NCI-H2081 (cell line): ENCODE results near the gene DSTYK.
"Not testable (repeated sequence)": the region's sequence is repeated elsewhere in the genome, so short reads cannot be mapped to it uniquely, and the experiment has no call there.

Experiments
- DNase-seq, 2 experiments: peaks; one replicate each; lab custom pipeline; 2025; lab: John Stamatoyannopoulos, UW

Gene DSTYK

DNA sequence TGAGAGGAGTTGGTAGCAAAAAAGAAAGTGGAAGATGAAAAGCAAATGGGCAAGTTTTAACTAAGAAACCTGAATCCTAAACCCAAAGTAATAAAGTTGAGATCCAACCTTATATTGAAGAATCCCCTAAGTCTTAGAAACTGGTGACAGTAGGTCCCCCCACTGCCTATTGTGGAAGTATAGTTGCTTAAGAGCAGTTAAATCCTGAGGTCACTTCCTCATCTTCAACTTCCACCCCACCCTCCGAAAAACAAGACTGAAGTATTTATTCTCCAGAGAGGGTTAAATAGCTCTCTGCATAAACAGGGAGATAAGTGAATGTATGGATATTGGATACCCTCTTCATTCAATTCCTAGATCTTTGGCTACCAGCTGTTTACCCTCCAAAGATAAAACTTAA is 3.3 kb upstream of the DSTYK start:
- no peak for DNase-seq

DNA sequence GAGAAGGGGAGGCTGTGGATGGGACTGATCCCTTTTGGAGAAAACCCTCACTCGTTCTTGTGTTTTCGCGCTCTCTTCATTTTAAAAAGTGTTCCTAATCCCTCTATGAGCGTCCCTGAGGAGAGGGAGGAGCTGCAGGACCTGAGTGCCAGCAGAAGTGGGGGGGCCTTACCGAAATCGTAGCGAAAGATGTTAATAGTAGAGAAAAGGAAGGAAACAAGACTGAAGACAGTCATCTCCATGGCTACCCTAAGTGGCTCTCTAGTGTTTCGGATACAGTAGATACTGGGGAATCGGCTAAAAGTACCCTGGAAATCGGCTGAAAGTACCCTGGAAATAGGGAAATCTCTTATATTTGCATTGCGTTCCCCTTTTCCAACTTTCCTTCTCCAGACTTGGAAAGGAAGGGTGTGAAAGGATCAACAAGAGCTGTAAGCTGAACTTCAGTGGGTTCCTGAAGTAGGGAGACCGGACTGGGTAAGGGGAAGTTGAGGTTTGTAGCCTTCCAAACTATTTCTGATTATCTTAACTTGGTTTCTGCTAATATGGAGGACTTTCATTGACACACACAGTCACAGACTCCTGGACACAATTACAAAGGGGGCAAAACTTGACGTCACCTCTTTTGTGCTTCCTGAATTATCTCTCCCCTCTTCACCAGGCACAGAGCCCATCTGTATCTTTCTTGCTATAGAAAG is 486 bp upstream of the DSTYK start:
- no peak for DNase-seq

DNA sequence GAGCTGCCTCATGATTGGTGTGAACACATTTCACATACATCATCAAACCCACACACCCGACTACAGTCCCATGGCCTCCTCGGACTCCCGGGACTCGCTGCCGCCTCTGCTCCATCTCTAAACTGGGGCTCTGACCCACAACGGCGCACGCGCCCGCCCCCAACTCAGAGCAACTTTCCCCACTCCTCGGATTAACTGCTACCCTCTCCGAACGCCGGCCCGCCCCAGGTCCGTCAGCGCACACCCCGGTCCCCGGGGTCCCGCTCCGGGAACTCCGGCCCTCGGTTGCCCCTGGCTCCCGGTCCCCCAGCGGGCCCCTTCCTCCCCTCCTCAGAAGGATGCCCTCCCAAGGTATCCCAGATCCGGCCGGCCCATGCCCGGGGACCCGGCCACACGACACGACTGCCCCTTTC is 740 bp downstream of the DSTYK start:
- DNase-seq: no peak

DNA sequence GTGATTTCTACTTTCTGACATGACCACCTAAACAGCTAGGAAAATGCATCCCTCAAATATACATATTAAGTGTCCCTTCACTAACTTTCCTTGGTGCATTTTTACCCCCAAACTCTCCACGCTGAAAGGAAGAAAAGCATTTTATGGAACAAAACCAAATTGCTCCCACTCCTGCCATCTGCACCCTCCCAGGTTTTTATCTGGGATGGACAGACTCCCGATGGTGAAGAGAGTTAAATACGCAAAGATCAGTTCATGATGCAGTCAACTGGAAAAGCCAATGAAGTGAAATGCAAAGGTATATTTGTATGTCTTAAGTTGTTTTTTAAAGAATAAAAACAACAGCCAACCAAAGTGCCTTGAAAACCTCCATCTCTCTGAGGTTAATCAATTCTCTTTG is 2.7 kb downstream of the DSTYK start:
- no peak for DNase-seq

DNA sequence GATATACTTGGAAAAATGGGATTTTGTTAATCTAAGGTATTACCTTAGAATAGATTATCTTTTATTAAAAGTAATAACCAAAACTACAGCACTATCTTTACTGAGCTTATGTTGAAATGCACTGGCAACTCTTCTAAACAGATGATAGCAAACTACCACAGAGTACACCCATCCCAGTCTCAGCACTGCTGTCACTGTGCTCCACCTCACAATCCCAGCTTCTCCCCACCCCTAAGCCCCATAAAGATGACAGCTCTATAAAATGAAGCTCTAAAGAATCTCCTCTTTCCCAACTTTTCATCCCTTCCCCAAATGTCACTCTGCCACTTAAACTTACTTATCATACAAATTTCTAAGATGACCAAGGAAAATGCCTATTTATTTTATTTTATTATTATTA is 6.4 kb downstream of the DSTYK start:
- no peak for DNase-seq

DNA sequence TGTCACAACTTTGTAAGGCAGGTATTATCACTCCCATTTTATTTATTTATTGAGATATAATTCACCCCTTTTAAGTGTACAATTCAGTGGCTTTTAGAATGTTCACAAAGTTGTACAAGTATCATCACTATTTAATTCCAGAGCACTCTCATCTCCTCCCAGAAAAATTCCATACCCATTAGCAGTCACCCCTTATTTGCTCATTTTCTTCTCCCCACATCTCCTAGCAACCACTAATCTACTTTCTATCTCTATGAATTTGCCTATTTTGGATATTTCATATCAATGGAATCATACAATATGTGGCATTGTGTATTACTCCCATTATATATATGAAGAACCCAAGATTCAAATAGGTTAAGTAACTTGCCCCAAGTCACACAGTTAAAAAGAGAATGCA is 7.0 kb downstream of the DSTYK start:
- no peak for DNase-seq

DNA sequence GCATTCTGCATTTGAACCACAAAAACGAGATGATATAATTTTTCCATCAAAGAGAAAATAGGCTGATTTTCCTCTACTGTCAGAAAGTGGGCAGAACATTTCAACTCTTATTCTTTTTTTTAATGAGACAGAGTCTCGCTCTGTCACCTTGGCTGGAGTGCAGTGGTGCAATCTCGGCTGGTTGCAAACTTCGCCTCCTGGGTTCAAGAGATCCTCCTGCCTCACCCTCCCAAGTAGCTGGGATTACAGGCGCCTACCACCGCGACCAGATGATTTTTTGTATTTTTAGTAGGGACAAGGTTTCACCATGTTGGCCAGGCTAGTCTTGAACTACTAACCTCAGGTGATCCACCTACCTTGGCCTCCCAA is 11.6 kb downstream of the DSTYK start:
- no peak for DNase-seq

DNA sequence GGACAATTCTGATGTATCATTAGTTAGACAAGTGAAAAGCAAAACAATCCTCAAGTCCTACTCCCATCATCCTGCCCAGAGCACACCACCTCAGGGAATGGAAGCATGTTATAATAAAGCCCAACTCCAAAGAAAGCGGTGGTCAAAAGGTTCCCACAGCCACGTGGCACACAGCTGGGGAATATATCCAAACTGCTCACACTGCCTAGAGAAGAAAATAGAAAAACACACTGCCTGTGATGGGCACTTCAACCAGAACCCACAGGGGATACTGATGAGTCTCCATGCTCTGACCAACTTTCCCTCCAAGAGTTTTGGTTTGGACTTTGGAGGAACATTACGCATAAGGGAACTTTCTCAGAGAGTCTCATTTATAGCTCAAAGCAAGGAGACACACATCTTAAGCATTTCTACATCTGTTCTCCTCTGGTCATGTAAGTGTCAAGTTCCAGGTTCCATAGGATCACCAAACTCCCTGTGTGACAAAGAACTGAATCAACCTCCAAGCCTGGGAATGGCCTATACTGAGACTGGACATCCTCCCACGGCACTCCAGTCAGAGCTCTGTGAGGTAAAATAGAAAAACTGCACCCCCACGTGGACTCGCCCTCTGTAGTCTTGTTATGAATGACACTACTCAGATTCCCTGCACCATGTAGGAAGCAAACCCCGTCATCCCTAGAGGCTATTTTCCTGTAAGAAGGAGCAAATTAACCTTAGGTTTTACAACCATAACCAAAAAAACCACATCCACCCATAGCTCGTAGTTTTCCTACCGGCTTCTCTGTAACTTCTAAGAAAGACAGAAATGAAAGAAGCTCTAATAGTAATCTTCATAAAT is 12.2 kb downstream of the DSTYK start:
- no peak for DNase-seq

DNA sequence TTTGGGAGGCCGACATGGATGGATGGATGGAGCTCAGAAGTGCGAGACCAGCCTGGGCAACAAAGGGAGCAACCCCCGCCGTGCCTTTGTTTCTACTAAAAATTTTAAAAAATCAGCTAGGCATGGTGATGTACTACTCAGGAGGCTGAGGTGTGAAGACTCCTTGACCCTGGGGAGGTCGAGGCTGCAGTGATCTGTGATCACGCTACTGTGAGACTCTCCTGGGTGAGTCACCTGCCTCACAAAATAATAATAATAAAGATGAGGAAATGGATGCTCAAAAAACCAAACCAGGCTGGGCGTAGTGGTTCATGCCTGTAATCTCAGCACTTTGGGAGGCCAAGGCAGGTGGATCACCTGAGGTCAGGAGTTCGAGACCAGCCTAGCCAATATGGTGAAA is 19.2 kb downstream of the DSTYK start:
- DNase-seq: no peak

DNA sequence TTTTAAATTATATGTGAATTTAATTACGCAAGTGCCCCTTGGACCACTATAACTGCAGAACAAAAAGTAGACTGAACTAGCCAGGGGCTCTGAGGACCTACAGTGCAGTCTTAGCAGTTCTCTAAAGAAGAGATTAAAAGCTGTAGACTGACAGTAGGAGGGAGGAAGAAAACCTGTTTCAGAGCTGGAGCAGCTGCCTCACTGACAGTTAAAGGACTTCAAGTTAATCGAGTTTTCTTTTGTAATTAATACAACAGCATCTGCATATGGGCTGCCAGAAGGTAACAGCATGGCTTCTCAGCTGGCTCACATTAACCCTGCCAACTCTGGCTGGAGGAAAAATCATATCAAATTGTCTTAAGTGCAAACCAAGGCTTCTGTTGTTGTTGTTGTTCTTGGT is 19.9 kb downstream of the DSTYK start:
- DNase-seq: no peak

DNA sequence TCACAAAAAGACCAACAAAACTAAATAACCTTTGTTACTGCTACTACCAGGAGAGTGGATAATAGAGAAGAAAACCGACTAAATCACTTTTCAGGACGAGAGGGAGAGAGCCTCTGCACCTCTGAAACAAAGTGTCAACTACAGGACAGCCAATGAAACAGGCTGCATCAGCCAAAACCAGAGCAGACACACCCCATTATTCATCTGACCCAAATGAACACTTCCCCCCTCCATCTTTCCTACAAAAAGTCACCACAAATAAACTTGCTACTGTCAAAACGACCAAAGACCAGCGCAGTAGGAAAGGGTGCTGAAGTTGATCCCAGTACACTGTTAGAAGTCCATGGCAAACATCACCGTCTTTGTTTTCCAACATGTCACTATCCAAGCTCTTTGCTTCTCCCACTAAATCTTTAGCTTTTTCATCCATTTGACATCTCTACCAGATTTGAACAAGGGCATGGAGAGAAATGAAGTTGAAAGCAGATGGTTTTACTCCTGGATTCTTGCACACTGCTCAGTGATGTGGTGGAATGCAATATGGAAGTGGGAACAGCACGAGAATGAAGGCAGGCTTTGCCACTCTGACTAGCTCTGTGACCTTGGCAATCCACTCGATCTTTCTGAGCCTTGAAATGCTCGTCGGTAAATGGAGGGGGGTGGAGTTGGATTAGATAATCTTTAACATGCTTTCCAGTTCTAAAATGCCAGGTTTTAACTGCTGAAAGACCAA is 20.5 kb downstream of the DSTYK start:
- no peak for DNase-seq

DNA sequence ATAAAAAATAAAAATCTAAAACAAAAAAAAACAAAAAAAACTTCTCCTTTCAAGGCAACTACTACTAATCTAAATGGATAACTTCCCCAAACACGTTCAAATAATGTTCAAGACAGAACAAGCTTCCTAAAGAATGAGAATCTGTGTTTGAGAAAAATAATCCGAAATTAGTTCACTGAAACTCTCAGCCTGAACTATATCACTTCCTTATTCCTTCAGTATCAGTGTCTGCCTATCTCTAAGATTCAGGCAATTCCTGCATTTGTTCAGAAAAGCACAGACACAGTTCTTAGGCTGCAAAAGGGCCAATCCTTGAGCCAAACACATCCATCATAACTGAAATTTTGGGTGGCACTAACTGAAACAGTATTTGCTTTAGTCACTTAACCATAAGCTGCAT is 22.4 kb downstream of the DSTYK start:
- no peak for DNase-seq

DNA sequence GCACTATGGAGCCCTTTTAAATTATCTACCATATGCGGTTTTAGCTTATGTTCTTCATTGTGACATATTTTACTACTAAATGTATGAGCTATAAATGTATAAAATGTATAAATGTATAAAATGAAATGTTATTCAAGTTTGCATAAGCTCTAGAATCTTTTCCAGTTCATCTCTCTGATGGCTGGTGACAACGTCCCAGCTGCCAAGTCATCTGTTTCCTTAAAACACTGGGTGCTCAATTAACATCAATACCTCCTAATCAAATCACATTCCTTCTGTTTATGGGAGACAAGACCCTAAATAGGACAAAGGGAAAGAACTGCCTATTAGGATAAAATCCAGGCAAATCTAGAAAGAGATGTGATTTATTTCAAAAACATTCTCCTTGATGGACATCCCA is 22.9 kb downstream of the DSTYK start:
- DNase-seq: no peak

DNA sequence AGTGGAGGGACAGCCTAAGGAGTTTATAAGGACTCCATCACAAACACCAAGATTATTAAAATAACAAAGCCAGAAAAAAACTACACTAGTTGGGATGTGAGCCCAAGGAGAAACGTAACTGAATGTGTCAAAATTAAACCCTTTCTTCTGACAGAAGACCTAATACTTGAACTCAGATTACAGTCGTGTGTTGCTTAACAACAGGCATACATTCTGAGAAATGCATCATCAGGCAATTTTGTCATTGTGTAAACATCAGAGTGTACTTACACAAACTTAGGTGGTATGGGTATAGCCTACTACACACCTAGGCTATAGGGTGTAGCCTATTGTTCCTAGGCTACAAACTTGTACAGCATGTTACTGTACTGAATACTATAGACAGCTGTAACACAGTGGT is 23.4 kb downstream of the DSTYK start:
- no peak for DNase-seq

DNA sequence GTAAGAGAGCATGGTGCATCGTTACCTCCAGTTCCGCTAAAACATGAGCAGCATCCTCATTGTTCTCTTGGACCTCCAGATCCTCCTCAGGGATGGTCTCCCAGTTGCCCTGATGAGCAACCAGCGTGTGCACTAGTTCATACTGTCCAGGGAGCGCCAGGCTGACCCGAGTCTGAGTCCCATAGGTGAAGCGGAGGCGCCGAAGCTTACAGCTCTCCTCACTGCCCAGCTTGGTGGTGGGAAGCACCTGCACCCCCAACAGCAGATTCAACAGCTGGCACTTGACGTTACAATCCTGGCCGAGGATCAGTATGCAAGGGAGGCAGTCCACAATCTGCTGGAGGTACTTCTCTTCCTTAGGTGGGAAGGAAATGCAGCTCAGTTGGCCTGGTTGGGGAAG is 24.1 kb downstream of the DSTYK start:
- DNase-seq: no peak

DNA sequence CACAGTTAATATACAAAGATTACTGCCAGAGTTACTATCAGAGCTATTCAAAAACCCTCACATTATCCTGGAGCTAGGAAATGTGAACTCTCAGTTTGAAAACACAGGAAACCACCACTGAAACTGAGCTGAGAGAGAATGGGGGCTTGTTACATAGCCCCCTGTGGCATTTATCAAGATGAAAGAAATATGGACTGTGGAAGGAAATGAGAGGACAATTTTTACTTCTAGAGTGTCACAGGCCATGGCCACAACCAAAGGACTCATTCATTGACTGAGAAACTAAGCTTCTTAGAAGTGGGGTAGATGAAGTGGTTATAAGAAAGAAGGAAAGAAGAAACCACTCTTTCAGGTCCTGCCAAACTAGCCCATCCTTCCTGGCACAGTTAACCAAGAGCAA is 25.3 kb downstream of the DSTYK start:
- no peak for DNase-seq

DNA sequence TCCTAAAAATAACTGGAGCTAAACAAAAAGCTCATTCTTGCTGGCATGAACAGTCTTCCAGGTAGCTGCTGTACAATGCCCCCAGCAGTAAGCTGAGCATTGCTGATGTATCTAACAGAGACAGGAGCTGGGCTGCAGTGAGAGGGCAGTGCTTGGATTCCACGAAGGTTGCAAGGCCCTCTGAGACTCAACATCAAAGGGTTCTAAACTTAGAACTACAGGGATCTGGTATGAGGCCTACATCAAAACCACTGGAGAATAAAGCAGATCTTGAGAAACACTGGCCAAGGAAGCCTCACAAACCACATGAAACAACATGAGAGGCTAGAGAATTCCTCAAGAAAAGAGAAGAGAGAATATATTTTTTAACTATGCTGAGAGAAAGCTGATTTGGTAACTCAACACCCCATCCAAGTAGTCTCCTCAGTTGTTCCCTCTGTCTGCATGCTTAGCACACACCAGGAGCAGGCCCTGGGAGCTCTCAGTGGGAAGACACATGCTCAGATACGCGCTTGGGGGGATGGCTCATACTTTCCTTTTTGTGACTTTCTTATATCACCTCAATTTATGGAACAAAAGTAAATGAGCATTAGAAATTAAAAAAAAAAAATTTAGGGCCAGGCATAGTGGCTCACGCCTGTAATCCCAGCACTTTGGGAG is 27.7 kb downstream of the DSTYK start:
- DNase-seq: no peak

DNA sequence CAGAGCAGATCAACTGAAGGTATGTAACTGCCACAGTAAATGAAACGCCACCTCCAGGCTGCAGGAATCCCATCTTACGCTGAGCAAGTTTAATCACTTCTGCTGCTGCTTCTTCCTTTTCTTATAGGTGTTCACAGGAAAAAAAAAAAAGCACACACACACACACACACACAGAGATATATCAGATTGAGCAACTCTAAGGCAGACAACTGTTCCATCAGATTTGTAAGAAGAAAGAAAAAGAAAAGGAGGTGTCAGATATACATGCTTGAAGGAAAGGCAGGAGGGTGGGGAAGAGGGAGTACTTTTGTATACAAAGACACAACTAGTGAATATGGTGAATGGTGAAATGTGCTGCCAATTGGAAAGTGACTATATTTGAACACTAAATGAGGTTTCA is 28.6 kb downstream of the DSTYK start:
- no peak for DNase-seq

DNA sequence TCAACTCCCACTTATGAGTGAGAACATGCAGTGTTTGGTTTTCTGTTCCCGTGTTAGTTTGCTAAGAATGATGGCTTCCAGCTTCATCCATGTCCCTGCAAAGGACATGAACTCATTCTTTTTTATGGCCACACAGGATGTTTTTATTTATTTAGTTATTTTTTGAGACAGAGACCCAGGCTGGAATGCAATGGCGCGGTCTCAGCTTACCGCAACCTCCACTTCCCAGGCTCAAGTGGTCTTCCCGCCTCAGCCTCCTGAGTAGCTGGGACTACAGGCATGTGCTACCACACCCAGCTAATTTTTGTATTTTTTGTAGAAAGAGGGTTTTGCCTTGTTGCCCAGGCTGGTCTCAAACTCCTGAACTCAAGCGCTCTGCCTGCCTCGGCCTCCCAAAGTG is 31.2 kb downstream of the DSTYK start:
- DNase-seq: not testable (repeated sequence)

DNA sequence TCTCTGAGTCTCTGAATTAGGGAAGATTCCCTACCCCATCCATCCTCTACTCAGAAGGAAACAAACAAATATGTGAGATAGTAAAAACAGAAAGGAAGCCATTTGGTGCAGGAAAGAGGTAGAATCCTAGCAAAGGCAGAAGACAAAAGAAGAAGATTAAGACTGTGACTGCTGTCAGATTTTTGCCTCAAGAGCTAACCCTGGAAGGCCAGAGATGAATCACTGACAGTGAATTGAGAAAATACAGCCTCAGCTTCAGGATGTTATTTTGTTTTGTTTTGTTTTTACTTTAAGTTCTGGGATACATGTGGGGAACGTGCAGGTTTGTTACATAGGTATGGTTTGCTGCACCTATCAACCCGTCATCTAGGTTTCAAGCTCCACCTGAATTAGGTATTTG is 31.7 kb downstream of the DSTYK start:
- DNase-seq: no peak

DNA sequence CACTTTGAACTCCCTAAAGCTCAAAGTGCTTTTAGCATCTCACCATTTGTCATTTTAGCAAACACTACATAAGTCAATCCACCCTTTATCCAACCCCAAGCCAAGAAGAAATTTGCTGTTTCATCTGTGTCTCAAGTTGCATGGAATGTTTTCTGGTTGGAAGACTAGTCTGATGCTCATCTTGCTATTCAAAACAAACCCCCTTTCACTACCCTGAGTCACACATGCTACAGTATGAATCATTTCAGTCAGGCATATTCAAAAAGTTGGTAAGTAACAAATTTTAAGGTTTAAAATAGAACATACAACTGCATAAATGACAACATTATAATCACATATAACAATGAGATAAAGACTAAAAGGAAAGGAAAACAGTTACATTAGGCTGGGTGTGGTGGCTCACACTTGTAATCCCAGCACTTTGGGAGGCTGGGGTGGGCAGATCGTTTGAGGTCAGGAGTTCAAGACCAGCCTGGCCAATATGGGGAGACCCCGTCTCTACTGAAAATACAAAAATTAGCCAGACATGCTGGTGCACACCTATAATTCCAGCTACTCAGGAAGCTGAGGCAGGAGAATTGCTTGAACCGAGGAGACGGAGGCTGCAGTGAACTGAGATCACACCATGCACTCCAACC is 38.7 kb downstream of the DSTYK start:
- DNase-seq: no peak

DNA sequence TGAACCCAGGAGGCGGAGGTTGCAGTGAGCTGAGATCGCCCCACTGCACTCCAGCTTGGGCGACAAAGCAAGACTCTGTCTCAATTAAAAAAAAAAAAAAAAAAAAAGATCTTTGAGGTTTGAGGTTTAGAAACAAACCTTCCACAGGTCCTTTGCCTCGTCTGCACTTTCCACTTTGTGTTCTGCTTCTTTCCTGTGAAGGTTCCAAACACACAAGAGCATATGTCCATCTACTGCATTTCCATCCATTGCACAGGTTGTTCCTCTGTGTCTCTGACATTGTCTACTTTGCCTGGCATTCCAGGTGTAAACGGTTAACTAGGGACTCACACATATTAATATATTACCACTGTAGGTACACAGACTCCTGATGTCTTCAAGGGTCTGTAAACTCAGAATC is 40.1 kb downstream of the DSTYK start:
- DNase-seq: no peak
